H9 (cell line): Measurements from ENCODE around the gene UBLCP1. TPM values are rescaled to one million over a fixed set of nuclear protein-coding genes. Genes with fewer than 3 reads are reported as not detected.

ENCODE experiments used
- DNase-seq: peaks from one replicate; pipeline ENCODE4 v3.0.0-alpha.2; 2017
- H2AFZ ChIP-seq: one replicate; pipeline ENCODE4 v1.6.1; 2013; ENCODE audit warnings: mild to moderate bottlenecking, low read length, control low read depth, moderate library complexity
- H2AK5ac ChIP-seq: 2 replicates; pipeline ENCODE4 v1.6.1; 2013; ENCODE audit warnings: low read length, control low read depth, mixed read lengths; ENCODE audit not compliant: insufficient read length
- H2BK120ac ChIP-seq: one replicate; pipeline ENCODE4 v1.6.1; 2013; ENCODE audit warnings: low read depth, mild to moderate bottlenecking, low read length, control low read depth, inconsistent platforms; ENCODE audit not compliant: poor library complexity, severe bottlenecking
- H2BK12ac ChIP-seq: 2 replicates; pipeline ENCODE4 v1.6.1; 2013; ENCODE audit warnings: low read length, control low read depth, mixed read lengths, low read depth; ENCODE audit not compliant: insufficient read length
- H2BK15ac ChIP-seq: 2 replicates; pipeline ENCODE4 v1.6.1; 2013; ENCODE audit warnings: low read depth, low read length, control low read depth
- H2BK20ac ChIP-seq: one replicate; pipeline ENCODE4 v1.6.1; 2013; ENCODE audit warnings: low read depth, mild to moderate bottlenecking, low read length, control low read depth, inconsistent platforms; ENCODE audit not compliant: poor library complexity, severe bottlenecking
- H2BK5ac ChIP-seq: 2 replicates; pipeline ENCODE4 v1.6.1; 2013; ENCODE audit warnings: low read length, control low read depth, mixed read lengths; ENCODE audit not compliant: insufficient read length
- H3K14ac ChIP-seq: 2 replicates; pipeline ENCODE4 v1.6.1; 2013; ENCODE audit warnings: low read length, control low read depth; ENCODE audit not compliant: insufficient read depth
- H3K18ac ChIP-seq: 2 replicates; pipeline ENCODE4 v1.6.1; 2013; ENCODE audit warnings: low read depth, mild to moderate bottlenecking, mixed read lengths, low read length, control low read depth; ENCODE audit not compliant: insufficient read length
- H3K23ac ChIP-seq: 2 replicates; pipeline ENCODE4 v1.6.1; 2013; ENCODE audit warnings: low read length, control low read depth, mixed read lengths, low read depth; ENCODE audit not compliant: insufficient read length
- H3K23me2 ChIP-seq: 2 replicates; pipeline ENCODE4 v1.6.1; 2013; ENCODE audit warnings: low read depth, mild to moderate bottlenecking, mixed read lengths, low read length, control low read depth; ENCODE audit not compliant: insufficient read length, poor library complexity, severe bottlenecking
- H3K27ac ChIP-seq: 2 replicates; pipeline ENCODE4 v1.5.1; 2013; ENCODE audit warnings: low read length, control low read depth, mixed read lengths, low read depth; ENCODE audit not compliant: insufficient read length
- H3K27me3 ChIP-seq: 2 replicates; pipeline ENCODE4 v1.6.1; 2013; ENCODE audit warnings: low read length, control low read depth, inconsistent platforms; ENCODE audit not compliant: insufficient read depth
- H3K4ac ChIP-seq: 2 replicates; pipeline ENCODE4 v1.6.1; 2013; ENCODE audit warnings: low read depth, mild to moderate bottlenecking, control low read depth, inconsistent platforms, low read length, moderate library complexity
- H3K4me1 ChIP-seq: 2 replicates; pipeline ENCODE4 v1.6.1; 2013; ENCODE audit warnings: low read length, control low read depth, inconsistent platforms; ENCODE audit not compliant: insufficient read depth
- H3K4me2 ChIP-seq: 2 replicates; pipeline ENCODE4 v1.6.1; 2013; ENCODE audit warnings: low read length, control low read depth, mixed read lengths; ENCODE audit not compliant: insufficient read length, insufficient read depth
- H3K56ac ChIP-seq: 2 replicates; pipeline ENCODE4 v1.6.1; 2013; ENCODE audit warnings: low read depth, mild to moderate bottlenecking, mixed read lengths, low read length, control low read depth; ENCODE audit not compliant: insufficient read length
- H3K79me1 ChIP-seq: 2 replicates; pipeline ENCODE4 v1.6.1; 2013; ENCODE audit warnings: low read depth, mild to moderate bottlenecking, moderate library complexity, low read length, control low read depth, inconsistent platforms; ENCODE audit not compliant: insufficient read depth, poor library complexity, severe bottlenecking
- H3K79me2 ChIP-seq: 2 replicates; pipeline ENCODE4 v1.6.1; 2013; ENCODE audit warnings: low read length, control low read depth, inconsistent platforms; ENCODE audit not compliant: insufficient read depth
- H3K9ac ChIP-seq: 2 replicates; pipeline ENCODE4 v1.6.1; 2013; ENCODE audit warnings: low read length, control low read depth, mixed read lengths; ENCODE audit not compliant: insufficient read length; ENCODE audit errors: extremely low read depth
- H3K9me3 ChIP-seq: one replicate; pipeline ENCODE4 v1.6.1; 2013; ENCODE audit warnings: low read depth, low read length, inconsistent platforms; ENCODE audit not compliant: control insufficient read depth
- H3T11ph ChIP-seq: one replicate; pipeline ENCODE4 v1.6.1; 2013; ENCODE audit warnings: mild to moderate bottlenecking, low read length, control low read depth, inconsistent platforms
- H4K20me1 ChIP-seq: one replicate; pipeline ENCODE4 v1.6.1; 2013; ENCODE audit not compliant: control insufficient read depth, insufficient read length, insufficient read depth
- H4K5ac ChIP-seq: 2 replicates; pipeline ENCODE4 v1.6.1; 2013; ENCODE audit warnings: low read depth, mild to moderate bottlenecking, mixed read lengths, low read length, control low read depth; ENCODE audit not compliant: insufficient read length
- H4K8ac ChIP-seq: replicated peaks from 2 replicates; pipeline ENCODE4 v1.6.1; 2013; ENCODE audit warnings: low read length, control low read depth, mixed read lengths, low read depth; ENCODE audit not compliant: insufficient read length
- H4K91ac ChIP-seq: 2 replicates; pipeline ENCODE4 v1.6.1; 2013; ENCODE audit warnings: low read depth, mild to moderate bottlenecking, moderate library complexity, mixed read lengths, low read length, control low read depth; ENCODE audit not compliant: insufficient read length
- H3K27ac Mint-ChIP-seq, 3 experiments: 2 replicates in 2 of 3; 3 replicates in 1 of 3; pipeline ENCODE4 v1.8.0; 2020 to 2021; ENCODE audit warnings: mixed read lengths in 3 of 3, mild to moderate bottlenecking in 1 of 3, moderate library complexity in 1 of 3
- H3K27me3 Mint-ChIP-seq: 2 replicates; pipeline ENCODE4 v1.8.0; 2021; ENCODE audit warnings: low read depth, mild to moderate bottlenecking, moderate library complexity, mixed read lengths
- H3K36me3 Mint-ChIP-seq, 3 experiments: 2 replicates in 2 of 3; 3 replicates in 1 of 3; pipeline ENCODE4 v1.8.0; 2020 to 2021; ENCODE audit warnings: low read depth in 3 of 3, mixed read lengths in 3 of 3; ENCODE audit not compliant: insufficient read depth in 1 of 3
- H3K4me1 Mint-ChIP-seq, 2 experiments: 2 replicates each; pipeline ENCODE4 v1.8.0; 2020; ENCODE audit warnings: mixed read lengths in 2 of 2
- H3K4me3 Mint-ChIP-seq, 2 experiments: 2 replicates in 1 of 2; 3 replicates in 1 of 2; pipeline ENCODE4 v1.8.0; 2020 to 2021; ENCODE audit warnings: mild to moderate bottlenecking in 2 of 2, mixed read lengths in 2 of 2, moderate library complexity in 1 of 2
- H3K9me3 Mint-ChIP-seq, 2 experiments: 2 replicates in 1 of 2; 3 replicates in 1 of 2; pipeline ENCODE4 v1.8.0; 2020; ENCODE audit warnings: mild to moderate bottlenecking in 2 of 2, mixed read lengths in 2 of 2, moderate library complexity in 1 of 2
- WGBS: extraction: QIAGEN DNeasy Blood & Tissue Kit; methylation state at CpG from one replicate; pipeline ENCODE4 v1.1.7; 2013; ENCODE audit warnings: missing lambda C conversion rate, low lambda C conversion rate, mixed read lengths; ENCODE audit not compliant: insufficient read length; ENCODE audit errors: extremely low coverage; 5-methylcytosine and 5-hydroxymethylcytosine counted together
- total RNA-seq: library from RNA; stranded (reverse); gene quantifications from 2 replicates; pipeline ENCODE4 v1.2.1, GENCODE V29; 2021
- TF ChIP-seq, protein P1 (sequence below): fragments of 200-600 bp; sonication (generic); conservative IDR thresholded peaks from 3 replicates; pipeline ENCODE4 v1.8.0; 2021; ENCODE audit warnings: antibody characterized with exemption, mild to moderate bottlenecking

The UBLCP1 gene
- total RNA-seq, 1 experiment from 2014 or later = 37.9 TPM

DNA sequence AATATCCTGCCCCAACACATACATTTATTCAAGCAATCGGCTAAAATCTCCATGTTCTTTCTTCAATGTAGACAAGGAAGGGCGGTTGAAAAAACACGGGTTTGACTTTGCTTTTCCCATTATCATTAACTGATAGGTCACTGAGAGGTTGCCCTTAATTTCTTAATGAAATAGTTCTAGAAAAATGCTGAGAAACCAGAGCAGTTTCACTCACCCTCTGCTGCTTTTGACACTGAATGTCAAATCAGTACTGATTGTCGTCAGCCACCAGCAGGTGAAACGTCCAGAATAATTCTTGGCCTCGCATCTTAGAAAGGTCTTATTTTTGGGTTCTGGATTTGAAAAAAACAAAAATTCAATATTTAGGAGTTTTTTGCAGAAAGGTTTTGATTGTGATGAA, 59.1 kb downstream of the UBLCP1 start:
- Histone ChIP-seq H3T11ph (no peak overlapping the region), H3K27me3 (no peaks in the 10 kb centered on the region), H4K91ac (no peak overlapping the region), H3K4me2 (no peak overlapping the region), H4K8ac (no peak overlapping the region), H4K20me1 (no peaks in the 10 kb centered on the region), H2BK120ac (no peak overlapping the region), H3K27ac (no peak overlapping the region), H2BK12ac (no peak overlapping the region), H3K18ac (no peak overlapping the region), H3K9ac (no peak overlapping the region), H3K23ac (no peak overlapping the region), H3K9me3 (no peaks in the 10 kb centered on the region), H2BK15ac (no peak overlapping the region), H2BK20ac (no peak overlapping the region), H3K56ac (no peak overlapping the region), H3K79me2 (no peaks in the 10 kb centered on the region), H4K5ac (no peak overlapping the region), H3K79me1 (no peaks in the 10 kb centered on the region), H3K14ac (no peak overlapping the region), H3K4ac (no peak overlapping the region), H2AK5ac (no peak overlapping the region), H2BK5ac (no peak overlapping the region), H2AFZ (no peak overlapping the region), H3K4me1 (no peaks in the 10 kb centered on the region), H3K23me2 (no peaks in the 10 kb centered on the region)
- Mint-ChIP-seq H3K4me3 (no peak overlapping the region), H3K36me3 (no peaks in the 10 kb centered on the region), H3K4me1 (no peaks in the 10 kb centered on the region), H3K27me3 (peaks cover 4% of the 10 kb centered on the region; the same call in 1 of the 2 replicates), H3K9me3 (no peaks in the 10 kb centered on the region), H3K27ac (no peak overlapping the region)
- no peak for DNase-seq
- no CpG with 5 or more reads among the region's 6 CpGs for WGBS
- TF ChIP-seq, protein P1, sequence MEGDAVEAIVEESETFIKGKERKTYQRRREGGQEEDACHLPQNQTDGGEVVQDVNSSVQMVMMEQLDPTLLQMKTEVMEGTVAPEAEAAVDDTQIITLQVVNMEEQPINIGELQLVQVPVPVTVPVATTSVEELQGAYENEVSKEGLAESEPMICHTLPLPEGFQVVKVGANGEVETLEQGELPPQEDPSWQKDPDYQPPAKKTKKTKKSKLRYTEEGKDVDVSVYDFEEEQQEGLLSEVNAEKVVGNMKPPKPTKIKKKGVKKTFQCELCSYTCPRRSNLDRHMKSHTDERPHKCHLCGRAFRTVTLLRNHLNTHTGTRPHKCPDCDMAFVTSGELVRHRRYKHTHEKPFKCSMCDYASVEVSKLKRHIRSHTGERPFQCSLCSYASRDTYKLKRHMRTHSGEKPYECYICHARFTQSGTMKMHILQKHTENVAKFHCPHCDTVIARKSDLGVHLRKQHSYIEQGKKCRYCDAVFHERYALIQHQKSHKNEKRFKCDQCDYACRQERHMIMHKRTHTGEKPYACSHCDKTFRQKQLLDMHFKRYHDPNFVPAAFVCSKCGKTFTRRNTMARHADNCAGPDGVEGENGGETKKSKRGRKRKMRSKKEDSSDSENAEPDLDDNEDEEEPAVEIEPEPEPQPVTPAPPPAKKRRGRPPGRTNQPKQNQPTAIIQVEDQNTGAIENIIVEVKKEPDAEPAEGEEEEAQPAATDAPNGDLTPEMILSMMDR = no peak
